Keratinocyte (primary cell): Measurements from ENCODE around the gene ATG4D. TPM values are rescaled to one million over a fixed set of nuclear protein-coding genes. Genes with fewer than 3 reads are reported as not detected.

Experiments used
- DNase-seq: peaks from one replicate; pipeline ENCODE4 v3.0.0-alpha.2; 2011; ENCODE audit warnings: low read depth, missing footprints, low spot score
- FAIRE-seq: peaks from 2 replicates; lab custom pipeline; 2011; peaks lifted over from hg19 to GRCh38; lab: Jason Lieb, UNC
- H2AFZ ChIP-seq: 2 replicates; pipeline ENCODE4 v1.6.0; 2012; ENCODE audit warnings: low read length, control low read depth, inconsistent platforms; ENCODE audit not compliant: control insufficient read depth
- H3K27ac ChIP-seq: 2 replicates; pipeline ENCODE4 v1.5.1; 2011; ENCODE audit warnings: low read length; ENCODE audit not compliant: control insufficient read depth, insufficient read depth
- H3K27me3 ChIP-seq: 3 replicates; pipeline ENCODE4 v1.6.0; 2011; ENCODE audit warnings: low read length; ENCODE audit not compliant: control insufficient read depth, insufficient read depth; ENCODE audit errors: extremely low read depth
- H3K36me3 ChIP-seq, 2 experiments: 2 replicates in 1 of 2; 3 replicates in 1 of 2; pipeline ENCODE4 v1.5.1; 2011; ENCODE audit warnings: low read length in 2 of 2, mild to moderate bottlenecking in 1 of 2; ENCODE audit not compliant: control insufficient read depth in 2 of 2, insufficient read depth in 2 of 2; ENCODE audit errors: extremely low read depth in 1 of 2
- H3K4me1 ChIP-seq: 3 replicates; pipeline ENCODE4 v1.5.1; 2011; ENCODE audit warnings: low read length; ENCODE audit not compliant: control insufficient read depth, insufficient read depth; ENCODE audit errors: extremely low read depth
- H3K4me2 ChIP-seq: 3 replicates; pipeline ENCODE4 v1.6.0; 2011; ENCODE audit warnings: low read depth, low read length; ENCODE audit not compliant: control insufficient read depth, insufficient read depth; ENCODE audit errors: extremely low read depth
- H3K4me3 ChIP-seq, 3 experiments: fragments of 200-600 bp in 1 of 3; sonication (generic) in 1 of 3; 2 replicates in 2 of 3; 3 replicates in 1 of 3; pipeline ENCODE4 v1.5.1; 2011 to 2016; ENCODE audit warnings: low read length in 3 of 3, mild to moderate bottlenecking in 3 of 3, control low read depth in 2 of 3, inconsistent platforms in 1 of 3, low read depth in 1 of 3, mixed read lengths in 1 of 3, mixed run types in 1 of 3, moderate library complexity in 1 of 3; ENCODE audit not compliant: control insufficient read depth in 2 of 3, insufficient read depth in 2 of 3; ENCODE audit errors: extremely low read depth in 1 of 3
- H3K79me2 ChIP-seq: 2 replicates; pipeline ENCODE4 v1.6.0; 2012; ENCODE audit warnings: low read length; ENCODE audit not compliant: control insufficient read depth, insufficient read depth
- H3K9ac ChIP-seq: 3 replicates; pipeline ENCODE4 v1.6.0; 2011; ENCODE audit warnings: low read length; ENCODE audit not compliant: control insufficient read depth, insufficient read depth; ENCODE audit errors: extremely low read depth
- H3K9me1 ChIP-seq: 3 replicates; pipeline ENCODE4 v1.6.0; 2011; ENCODE audit warnings: low read length; ENCODE audit not compliant: control insufficient read depth, insufficient read depth; ENCODE audit errors: extremely low read depth
- H3K9me3 ChIP-seq: 2 replicates; pipeline ENCODE4 v1.5.1; 2012; ENCODE audit warnings: low read depth, low read length; ENCODE audit not compliant: control insufficient read depth
- H4K20me1 ChIP-seq: 3 replicates; pipeline ENCODE4 v1.6.0; 2011; ENCODE audit warnings: low read length; ENCODE audit not compliant: control insufficient read depth, insufficient read depth; ENCODE audit errors: extremely low read depth
- CTCF ChIP-seq, 3 experiments: IDR thresholded peaks in 1 of 3; conservative IDR thresholded peaks in 1 of 3; optimal IDR thresholded peaks in 1 of 3; 2 replicates in 2 of 3; 3 replicates in 1 of 3; pipeline versions ENCODE3 to v1.5.1; 2011; ENCODE audit warnings: low read length in 3 of 3, mild to moderate bottlenecking in 3 of 3, moderate library complexity in 2 of 3, control low read depth in 1 of 3, inconsistent platforms in 1 of 3; ENCODE audit not compliant: insufficient read depth in 2 of 3; ENCODE audit errors: extremely low read depth in 1 of 3
- EZH2 ChIP-seq: IDR thresholded peaks from one replicate; pipeline ENCODE4 v1.6.1; 2012; ENCODE audit warnings: inconsistent platforms, mild to moderate bottlenecking, low read length, moderate library complexity
- dilution Hi-C: fragments of 300-500 bp; cut with MboI; formaldehyde crosslinking; loops from one replicate; pipeline ENCODE4 v1.7.0; 2020; ENCODE audit warnings: low sequenced_read_pairs; ENCODE audit not compliant: extremely low pct_ligation_motif_present
- polyA plus RNA-seq, 5 experiments: library from polyadenylated mRNA; depleted of rRNA in 3 of 5; stranded (reverse) in 3 of 5; stranded (forward) in 1 of 5; unstranded in 1 of 5; fragments of >200 nt; gene quantifications; 1 replicate in 1 of 5; 2 replicates in 3 of 5; 3 replicates in 1 of 5; pipeline versions ENCODE4 v1.2.1 to v1.2.3, GENCODE V29; 2011 to 2012; ENCODE audit warnings: missing spikeins in 2 of 5, low read depth in 1 of 5, low replicate concordance in 1 of 5

Gene ATG4D
- polyA plus RNA-seq, 1 donor (not counting 4 experiments of a cell fraction or from before 2014, with no cell fraction given): 12.6 TPM

- H3K79me2 ChIP-seq: peaks cover 23% of the 10 kb centered on the region
- H3K9ac ChIP-seq: no peak overlapping the region
- no peaks in the 10 kb centered on the region for H3K9me1 ChIP-seq
- dilution Hi-C loops: no loop called here
- no peak overlapping the region for H2AFZ ChIP-seq
- no peak overlapping the region for H3K4me3 ChIP-seq
- no peak overlapping the region for H3K4me2 ChIP-seq
- H3K4me1 ChIP-seq: peaks cover 2% of the 10 kb centered on the region
- H3K27ac ChIP-seq: no peak overlapping the region
- H4K20me1 ChIP-seq: peaks cover 6% of the 10 kb centered on the region
- no peak for TF ChIP-seq EZH2
- no peak for TF ChIP-seq CTCF (optimal IDR thresholded peaks at IDR 0.05 in 1 of 3, IDR thresholded peaks at IDR 0.05 in 1 of 3, conservative IDR thresholded peaks at IDR 0.05 in 1 of 3; ENCODE audit: extremely low read depth in 1 of 3, insufficient read depth in 2 of 3, low read length in 3 of 3)
- peaks cover 22 to 23% of the 10 kb centered on the region in 2 experiments for H3K36me3 ChIP-seq
- H3K27me3 ChIP-seq: no peaks in the 10 kb centered on the region
- H3K9me3 ChIP-seq: no peaks in the 10 kb centered on the region
- DNase-seq (no peak), FAIRE-seq (no peak)
Observed at GRCh38 chr19:10582091-10582490, 38.4 kb downstream of the ATG4D start.

- peaks cover 6% of the 10 kb centered on the region for H3K4me1 ChIP-seq
- H3K4me2 ChIP-seq: no peak overlapping the region
- H3K27ac ChIP-seq: no peak overlapping the region
- H3K9me3 ChIP-seq: no peaks in the 10 kb centered on the region
- DNase-seq (no peak), FAIRE-seq (no peak)
- no peak for TF ChIP-seq EZH2
- no peak for TF ChIP-seq CTCF (optimal IDR thresholded peaks at IDR 0.05 in 1 of 3, IDR thresholded peaks at IDR 0.05 in 1 of 3, conservative IDR thresholded peaks at IDR 0.05 in 1 of 3; ENCODE audit: extremely low read depth in 1 of 3, insufficient read depth in 2 of 3, low read length in 3 of 3)
- no peak overlapping the region for H3K9ac ChIP-seq
- peaks cover 18 to 22% of the 10 kb centered on the region in 2 experiments for H3K36me3 ChIP-seq
- dilution Hi-C loops: no loop called here
- no peak overlapping the region for H2AFZ ChIP-seq
- no peak overlapping the region for H3K4me3 ChIP-seq
- peaks cover 28% of the 10 kb centered on the region for H3K79me2 ChIP-seq
- H4K20me1 ChIP-seq: peaks cover 6% of the 10 kb centered on the region
- no peaks in the 10 kb centered on the region for H3K9me1 ChIP-seq
- H3K27me3 ChIP-seq: no peaks in the 10 kb centered on the region
Observed at GRCh38 chr19:10583036-10583776, 39.5 kb downstream of the ATG4D start.
